Measurements from ENCODE around the gene CLEC2B.
"Not testable (repeated sequence)": the region's sequence is repeated elsewhere in the genome, so short reads cannot be mapped to it uniquely, and the experiment has no call there.

CLEC2B gene

GRCh38 chr12:9869307-9870161, at the start of gene CLEC2B:
CLEC2B (minus strand) TSS chr12:9869354.
- DNase-seq, result no peak

GRCh38 chr12:9911708-9912107, 42.6 kb upstream of the CLEC2B start:
- DNase-seq, result no peak

GRCh38 chr12:9910716-9911421, 41.7 kb upstream of the CLEC2B start:
- no peak for DNase-seq

GRCh38 chr12:9909724-9910123, 40.6 kb upstream of the CLEC2B start:
- no peak for DNase-seq

GRCh38 chr12:9908350-9908749, 39.2 kb upstream of the CLEC2B start:
- no peak for DNase-seq

GRCh38 chr12:9907769-9908168, 38.6 kb upstream of the CLEC2B start:
- no peak for DNase-seq

GRCh38 chr12:9906873-9907272, 37.7 kb upstream of the CLEC2B start:
- no peak for DNase-seq

- DNase-seq, result no peak
These were observed 33.5 kb upstream of the CLEC2B start for GRCh38 chr12:9902539-9903228.

GRCh38 chr12:9900930-9901329, 31.8 kb upstream of the CLEC2B start:
- DNase-seq, result no peak

- no peak for DNase-seq
These were observed 30.1 kb upstream of the CLEC2B start for GRCh38 chr12:9899209-9899608.

- no peak for DNase-seq
These were observed 28.4 kb upstream of the CLEC2B start for GRCh38 chr12:9897535-9897934.

- no peak for DNase-seq
These were observed 26.2 kb upstream of the CLEC2B start for GRCh38 chr12:9895215-9895971.

- DNase-seq, result no peak
These were observed 19.6 kb upstream of the CLEC2B start for GRCh38 chr12:9888665-9889273.

- DNase-seq, result no peak
These were observed 14.0 kb upstream of the CLEC2B start for GRCh38 chr12:9883175-9883574.

- no peak for DNase-seq
These were observed 12.8 kb upstream of the CLEC2B start for GRCh38 chr12:9881988-9882387.

GRCh38 chr12:9881246-9881645, 12.1 kb upstream of the CLEC2B start, which contains the start of gene KLRF2:
KLRF2 (plus strand) TSS chr12:9881489; CDS start chr12:9881596, 107 bp downstream.
- DNase-seq, result no peak

GRCh38 chr12:9880532-9881078, 11.5 kb upstream of the CLEC2B start:
- no peak for DNase-seq

GRCh38 chr12:9876120-9876519, 7.0 kb upstream of the CLEC2B start:
- not testable (repeated sequence) for DNase-seq

- no peak for DNase-seq
These were observed 3.6 kb upstream of the CLEC2B start for GRCh38 chr12:9872742-9873141.

GRCh38 chr12:9872162-9872561, 3.0 kb upstream of the CLEC2B start:
- DNase-seq, result no peak

GRCh38 chr12:9870286-9870866, 1.2 kb upstream of the CLEC2B start:
- DNase-seq, result no peak

- no peak for DNase-seq
These were observed 225 bp downstream of the CLEC2B start for GRCh38 chr12:9868951-9869306.
